Activated naive CD4-positive, alpha-beta T cell treated with anti-CD3 and anti-CD28 coated beads, Interleukin-2, amount 10 ng/mL, durations not matched to agents 7 days and 5 days (primary cell): ENCODE results near the gene ACSM3.
"Not testable (repeated sequence)": the region's sequence is repeated elsewhere in the genome, so short reads cannot be mapped to it uniquely, and the experiment has no call there.

Experiments
- CTCF ChIA-PET: fragments of 350-600 bp; sonication (Branson Sonifier 250); formaldehyde crosslinking; loops from one replicate; lab custom pipeline; 2021; ENCODE audit warnings: antibody characterized with exemption; lab: Charles Lee
- DNase-seq: peaks from one replicate; pipeline ENCODE4 v3.0.0-alpha.2; 2020
- H3K27ac Mint-ChIP-seq: one replicate; pipeline ENCODE4 v1.8.0; 2021; ENCODE audit warnings: mild to moderate bottlenecking, moderate library complexity, mixed read lengths
- H3K27me3 Mint-ChIP-seq: one replicate; pipeline ENCODE4 v1.8.0; 2021; ENCODE audit warnings: mild to moderate bottlenecking, mixed read lengths
- H3K36me3 Mint-ChIP-seq: one replicate; pipeline ENCODE4 v1.8.0; 2021; ENCODE audit warnings: mixed read lengths
- H3K4me1 Mint-ChIP-seq: one replicate; pipeline ENCODE4 v1.8.0; 2021; ENCODE audit warnings: mixed read lengths
- H3K4me3 Mint-ChIP-seq: one replicate; pipeline ENCODE4 v1.8.0; 2021; ENCODE audit warnings: mild to moderate bottlenecking, moderate library complexity, mixed read lengths
- H3K9me3 Mint-ChIP-seq: one replicate; pipeline ENCODE4 v1.8.0; 2021; ENCODE audit warnings: mixed read lengths

ACSM3 gene

GRCh38 chr16:20743591-20743990 is 20.2 kb upstream of the ACSM3 start:
- peaks cover 15% of the 10 kb centered on the region for H3K9me3 Mint-ChIP-seq
- CTCF ChIA-PET, result no interaction called here
- peaks cover 10% of the 10 kb centered on the region for H3K36me3 Mint-ChIP-seq
- no peak overlapping the region for H3K4me3 Mint-ChIP-seq
- H3K27me3 Mint-ChIP-seq, result peaks cover 2% of the 10 kb centered on the region
- H3K27ac Mint-ChIP-seq, result no peak overlapping the region
- DNase-seq, result no peak
- peaks cover 22% of the 10 kb centered on the region for H3K4me1 Mint-ChIP-seq

- Mint-ChIP-seq H3K27me3 (peaks cover 9% of the 10 kb centered on the region), H3K9me3 (peaks cover 15% of the 10 kb centered on the region), H3K36me3 (peaks cover 8% of the 10 kb centered on the region), H3K4me3 (no peak overlapping the region), H3K4me1 (peaks cover 14% of the 10 kb centered on the region), H3K27ac (no peak overlapping the region)
- no peak for DNase-seq
- CTCF ChIA-PET, result no interaction called here
Observed at GRCh38 chr16:20744922-20745440, 18.8 kb upstream of the ACSM3 start.

GRCh38 chr16:20746461-20746860 is 17.4 kb upstream of the ACSM3 start:
- H3K4me1 Mint-ChIP-seq, result peaks cover 6% of the 10 kb centered on the region
- no peak overlapping the region for H3K4me3 Mint-ChIP-seq
- no peak overlapping the region for H3K27ac Mint-ChIP-seq
- peaks cover 3% of the 10 kb centered on the region for H3K36me3 Mint-ChIP-seq
- peaks cover 15% of the 10 kb centered on the region for H3K9me3 Mint-ChIP-seq
- CTCF ChIA-PET, result no interaction called here
- no peak for DNase-seq
- H3K27me3 Mint-ChIP-seq, result peaks cover 10% of the 10 kb centered on the region

GRCh38 chr16:20747030-20747816 is 16.6 kb upstream of the ACSM3 start:
- DNase-seq, result no peak
- peaks cover 15% of the 10 kb centered on the region for H3K9me3 Mint-ChIP-seq
- peaks cover 16% of the 10 kb centered on the region for H3K27me3 Mint-ChIP-seq
- CTCF ChIA-PET, result no interaction called here
- peaks cover under 1% of the 10 kb centered on the region for H3K4me1 Mint-ChIP-seq
- H3K36me3 Mint-ChIP-seq, result peaks cover 3% of the 10 kb centered on the region
- H3K27ac Mint-ChIP-seq, result no peak overlapping the region
- H3K4me3 Mint-ChIP-seq, result no peak overlapping the region

DNA sequence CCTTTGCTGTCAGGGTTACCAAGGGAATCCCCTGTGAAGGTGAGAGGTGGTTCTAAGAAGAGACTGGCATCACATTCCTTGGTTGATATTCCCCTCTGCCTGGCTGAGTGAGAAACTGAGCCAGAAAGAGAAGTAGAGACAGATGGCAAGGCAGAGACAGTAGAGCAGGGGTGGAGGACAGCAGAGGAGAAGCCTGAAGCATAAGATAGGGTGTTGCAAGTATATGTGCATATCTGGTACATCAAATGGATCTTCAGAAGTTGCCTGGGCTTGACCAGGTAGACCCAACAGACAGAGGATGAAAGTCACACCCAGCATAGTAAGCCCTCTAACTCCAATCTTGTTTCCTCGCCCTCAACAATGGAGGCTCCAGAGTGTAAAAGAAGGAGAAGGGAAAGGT is 14.3 kb upstream of the ACSM3 start:
- Mint-ChIP-seq H3K27ac (no peak overlapping the region), H3K27me3 (peaks cover 24% of the 10 kb centered on the region), H3K4me3 (no peak overlapping the region), H3K9me3 (peaks cover 15% of the 10 kb centered on the region), H3K4me1 (no peaks in the 10 kb centered on the region), H3K36me3 (peaks cover 3% of the 10 kb centered on the region)
- no peak for DNase-seq
- CTCF ChIA-PET, result no interaction called here

DNA sequence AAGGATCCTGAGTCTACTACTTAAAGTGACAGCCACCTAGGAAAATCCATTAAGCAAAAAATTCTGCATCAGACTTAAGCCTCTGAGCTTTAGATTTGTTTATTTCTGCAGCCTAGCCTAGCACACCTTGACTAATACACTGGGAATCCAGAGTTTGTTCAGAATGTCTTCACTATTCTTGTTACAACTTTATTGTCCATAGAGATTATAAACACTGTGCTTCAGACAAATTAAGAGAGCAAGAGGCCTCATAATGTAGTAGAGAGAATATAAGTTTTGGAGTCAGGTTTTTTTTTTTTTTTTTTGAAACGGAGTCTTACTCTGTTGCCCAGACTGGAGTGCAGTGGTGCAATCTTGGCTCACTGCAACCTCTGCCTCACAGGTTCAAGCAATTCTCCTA is 13.3 kb upstream of the ACSM3 start:
- Mint-ChIP-seq H3K4me3 (no peak overlapping the region), H3K9me3 (peaks cover 15% of the 10 kb centered on the region), H3K27me3 (peaks cover 24% of the 10 kb centered on the region), H3K4me1 (no peaks in the 10 kb centered on the region), H3K36me3 (peaks cover 3% of the 10 kb centered on the region), H3K27ac (no peak overlapping the region)
- CTCF ChIA-PET, result no interaction called here
- DNase-seq, result no peak

DNA sequence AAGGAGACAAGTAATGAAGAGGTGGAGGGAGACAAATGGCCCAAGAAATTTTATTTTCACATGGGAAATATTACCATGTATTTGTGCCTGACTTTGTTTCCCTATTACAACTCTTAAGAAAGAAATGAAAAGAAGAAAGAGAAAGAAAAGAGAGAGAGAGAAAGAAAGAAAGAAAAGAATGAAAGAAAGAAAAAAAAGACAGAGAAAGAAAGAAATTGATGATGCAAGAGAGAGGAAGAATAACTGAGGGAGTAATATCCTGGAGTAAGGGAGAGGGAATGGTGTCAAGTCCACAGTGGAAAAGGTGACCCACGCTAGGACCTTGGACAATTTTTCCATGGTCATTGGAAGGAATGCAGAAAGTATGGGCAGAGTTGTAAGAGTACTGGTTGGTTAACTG is 10.1 kb upstream of the ACSM3 start:
- CTCF ChIA-PET, result no interaction called here
- Mint-ChIP-seq H3K4me3 (no peak overlapping the region), H3K4me1 (no peaks in the 10 kb centered on the region), H3K27me3 (peaks cover 21% of the 10 kb centered on the region), H3K9me3 (no peaks in the 10 kb centered on the region), H3K27ac (no peak overlapping the region), H3K36me3 (no peaks in the 10 kb centered on the region)
- no peak for DNase-seq

DNA sequence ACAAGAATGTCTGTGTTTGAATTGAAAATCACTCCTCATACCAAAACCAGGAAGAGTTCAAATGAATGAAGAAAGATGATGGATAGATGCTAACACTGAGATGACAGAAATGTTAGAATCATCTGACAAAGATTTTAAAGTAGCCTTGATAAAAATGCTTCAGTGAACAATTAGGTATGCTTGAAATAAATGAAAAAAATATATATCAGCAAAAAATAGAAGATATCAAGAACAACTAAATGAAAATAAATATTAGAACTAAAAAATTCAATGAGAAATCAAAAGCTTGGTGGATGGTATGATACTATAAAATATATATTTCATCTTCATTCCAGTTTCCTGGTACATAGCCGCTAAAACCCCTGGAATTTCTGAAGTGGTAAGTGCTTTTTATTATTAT is 8.6 kb upstream of the ACSM3 start:
- Mint-ChIP-seq H3K36me3 (peaks cover 3% of the 10 kb centered on the region), H3K4me1 (no peaks in the 10 kb centered on the region), H3K27me3 (peaks cover 15% of the 10 kb centered on the region), H3K9me3 (peaks cover 4% of the 10 kb centered on the region), H3K4me3 (no peak overlapping the region), H3K27ac (no peak overlapping the region)
- DNase-seq, result no peak
- CTCF ChIA-PET, result interaction anchor here (0.6 to 1.0 kb wide), 2 partner anchors 13 to 16 kb away, joined by 3 read pairs; partner anchors contain the start of gene THUMPD1

- H3K27ac Mint-ChIP-seq, CTCF ChIA-PET, H3K4me1 Mint-ChIP-seq, H3K36me3 Mint-ChIP-seq, H3K9me3 Mint-ChIP-seq, DNase-seq, H3K4me3 Mint-ChIP-seq: not testable (repeated sequence)
- H3K27me3 Mint-ChIP-seq, result peaks cover 15% of the 10 kb centered on the region
Observed at GRCh38 chr16:20755799-20756198, 8.0 kb upstream of the ACSM3 start.

- H3K4me3 Mint-ChIP-seq, result no peak overlapping the region
Observed at GRCh38 chr16:20760346-20760745, 3.5 kb upstream of the ACSM3 start.

DNA sequence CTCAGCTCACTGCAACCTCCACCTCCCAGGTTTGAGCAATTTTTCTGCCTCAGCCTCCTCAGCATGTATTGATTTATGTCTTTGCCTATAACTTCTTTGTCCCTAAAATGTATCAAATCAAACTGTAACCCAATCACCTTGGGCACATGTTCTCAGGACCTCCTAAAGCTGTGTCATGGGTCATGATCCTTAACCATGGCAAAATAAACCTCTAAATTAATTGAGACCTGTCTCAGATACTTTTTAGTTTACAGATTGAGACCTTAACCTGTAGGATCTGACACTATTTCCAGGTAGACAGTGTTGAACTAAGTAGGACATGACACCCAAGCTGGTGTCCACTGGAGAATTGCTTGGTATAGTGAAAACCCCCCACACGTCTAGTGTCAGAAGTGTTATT is 2.6 kb upstream of the ACSM3 start:
- no peak overlapping the region for H3K27ac Mint-ChIP-seq
- no peaks in the 10 kb centered on the region for H3K27me3 Mint-ChIP-seq
- peaks cover 21% of the 10 kb centered on the region for H3K36me3 Mint-ChIP-seq
- H3K9me3 Mint-ChIP-seq, result peaks cover 19% of the 10 kb centered on the region
- no peak overlapping the region for H3K4me3 Mint-ChIP-seq
- no peak for DNase-seq
- H3K4me1 Mint-ChIP-seq, result peaks cover 30% of the 10 kb centered on the region
- CTCF ChIA-PET, result no interaction called here

More at GRCh38 chr16:20760346-20760745, 3.5 kb upstream of the ACSM3 start:
- Mint-ChIP-seq H3K4me1 (peaks cover 30% of the 10 kb centered on the region), H3K36me3 (peaks cover 21% of the 10 kb centered on the region), H3K27ac (no peak overlapping the region), H3K9me3 (peaks cover 19% of the 10 kb centered on the region), H3K27me3 (no peaks in the 10 kb centered on the region)
- CTCF ChIA-PET, result no interaction called here
- DNase-seq, result no peak

GRCh38 chr16:20762404-20763123 is 1.2 kb upstream of the ACSM3 start:
- H3K4me1 Mint-ChIP-seq, result peaks cover 30% of the 10 kb centered on the region
- H3K36me3 Mint-ChIP-seq, result peaks cover 21% of the 10 kb centered on the region
- H3K9me3 Mint-ChIP-seq, result peaks cover 19% of the 10 kb centered on the region
- peak overlapping the region; percentile 84 for H3K4me3 Mint-ChIP-seq
- no peaks in the 10 kb centered on the region for H3K27me3 Mint-ChIP-seq
- H3K27ac Mint-ChIP-seq, result peak overlapping the region; percentile 92
- CTCF ChIA-PET, result interaction anchor here (0.6 kb wide), 1 partner anchor 37 kb away, joined by 3 read pairs; no protein-coding TSS in a partner anchor
- DNase-seq, result no peak

- not testable (repeated sequence) for DNase-seq, H3K27me3 Mint-ChIP-seq, H3K27ac Mint-ChIP-seq, H3K4me3 Mint-ChIP-seq
- Mint-ChIP-seq H3K4me1 (peaks cover 30% of the 10 kb centered on the region), H3K9me3 (peaks cover 19% of the 10 kb centered on the region), H3K36me3 (peaks cover 19% of the 10 kb centered on the region)
- CTCF ChIA-PET, result interaction anchor here (1.5 to 3.7 kb wide), 3 partner anchors 10 to 320 kb away, joined by 5 to 28 read pairs (median 7); no protein-coding TSS in a partner anchor
Observed at GRCh38 chr16:20764448-20764847, 634 bp downstream of the ACSM3 start.

DNA sequence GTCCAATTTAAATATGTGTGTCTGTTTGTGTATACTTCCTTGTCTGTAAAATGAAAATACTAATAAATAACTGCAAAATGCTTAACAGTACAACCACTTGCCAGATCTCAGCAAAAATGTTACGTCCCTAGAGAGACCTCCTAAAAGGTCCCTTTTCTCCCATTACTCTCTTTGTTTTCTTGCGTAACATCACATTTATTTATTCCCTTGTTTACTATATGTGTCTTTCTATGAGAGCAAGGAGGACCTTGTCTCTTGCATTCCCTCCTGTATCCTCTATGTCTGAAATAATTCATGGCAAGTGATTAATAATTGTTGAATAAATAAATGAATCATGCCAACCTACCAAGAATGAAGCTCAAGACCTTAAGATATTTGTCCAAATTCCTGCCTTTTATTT is 1.9 kb downstream of the ACSM3 start:
- CTCF ChIA-PET, result interaction anchor here (2.4 to 3.7 kb wide), 2 partner anchors 9 to 13 kb away, joined by 7 to 28 read pairs; no protein-coding TSS in a partner anchor
- Mint-ChIP-seq H3K36me3 (peaks cover 17% of the 10 kb centered on the region), H3K4me3 (no peak overlapping the region)

More for the DNA sequence above, 1.9 kb downstream of the ACSM3 start:
- H3K9me3 Mint-ChIP-seq, result peaks cover 14% of the 10 kb centered on the region
- H3K4me1 Mint-ChIP-seq, result peaks cover 30% of the 10 kb centered on the region
- H3K27ac Mint-ChIP-seq, result no peak overlapping the region
- H3K27me3 Mint-ChIP-seq, result no peaks in the 10 kb centered on the region
- DNase-seq, result no peak
